ACC112 (cell line): ENCODE results near the gene FEM1C.

Experiments used
- H2AFZ ChIP-seq: fragments of 200-600 bp; sonication (generic); one replicate; pipeline ENCODE4 v1.6.0; 2017; ENCODE audit warnings: antibody characterized with exemption, low read length; ENCODE audit not compliant: unreplicated experiment
- H3K27ac ChIP-seq: fragments of 200-600 bp; sonication (generic); 2 replicates; pipeline ENCODE4 v1.5.1; 2014; ENCODE audit warnings: low read depth, mild to moderate bottlenecking, antibody characterized with exemption, low read length, moderate library complexity
- H3K27me3 ChIP-seq: fragments of 200-600 bp; sonication (generic); 2 replicates; pipeline ENCODE4 v1.6.1; 2014; ENCODE audit warnings: mild to moderate bottlenecking, antibody characterized with exemption, low read length, moderate library complexity, mixed read lengths; ENCODE audit not compliant: insufficient read depth
- H3K36me3 ChIP-seq: fragments of 200-600 bp; sonication (generic); 2 replicates; pipeline ENCODE4 v1.6.1; 2016; ENCODE audit warnings: mild to moderate bottlenecking, antibody characterized with exemption, low read length, moderate library complexity, mixed read lengths; ENCODE audit not compliant: insufficient read depth
- H3K4me1 ChIP-seq: fragments of 200-600 bp; sonication (generic); one replicate; pipeline ENCODE4 v1.6.1; 2016; ENCODE audit warnings: low read length, mixed read lengths; ENCODE audit not compliant: insufficient read depth, unreplicated experiment, control insufficient read depth
- H3K4me3 ChIP-seq: fragments of 200-600 bp; sonication (generic); 2 replicates; pipeline ENCODE4 v1.5.1; 2014; ENCODE audit warnings: mild to moderate bottlenecking, low read depth, low read length
- H3K79me2 ChIP-seq: fragments of 200-600 bp; sonication (generic); one replicate; pipeline ENCODE4 v1.6.0; 2016; ENCODE audit warnings: low read length; ENCODE audit not compliant: control insufficient read depth, unreplicated experiment, insufficient read depth

The FEM1C gene

GRCh38 chr5:115478281-115478680, 66.3 kb downstream of the FEM1C start:
- no peaks in the 10 kb centered on the region for H3K79me2 ChIP-seq

GRCh38 chr5:115477581-115477980, 67.0 kb downstream of the FEM1C start:
- H3K27ac ChIP-seq = no peak overlapping the region
- H3K4me3 ChIP-seq = no peak overlapping the region
- no peaks in the 10 kb centered on the region for H3K36me3 ChIP-seq
- H3K4me1 ChIP-seq = no peaks in the 10 kb centered on the region
- H2AFZ ChIP-seq = no peak overlapping the region
- H3K79me2 ChIP-seq = no peaks in the 10 kb centered on the region
- no peaks in the 10 kb centered on the region for H3K27me3 ChIP-seq

More at GRCh38 chr5:115478281-115478680, 66.3 kb downstream of the FEM1C start:
- Histone ChIP-seq H3K4me1 (no peaks in the 10 kb centered on the region), H3K27me3 (no peaks in the 10 kb centered on the region), H2AFZ (no peak overlapping the region), H3K36me3 (no peaks in the 10 kb centered on the region), H3K4me3 (no peak overlapping the region), H3K27ac (no peak overlapping the region)

- H3K4me1 ChIP-seq = no peaks in the 10 kb centered on the region
- no peak overlapping the region for H2AFZ ChIP-seq
- H3K36me3 ChIP-seq = no peaks in the 10 kb centered on the region
- H3K27ac ChIP-seq = no peak overlapping the region
- H3K27me3 ChIP-seq = no peaks in the 10 kb centered on the region
- no peak overlapping the region for H3K4me3 ChIP-seq
- no peaks in the 10 kb centered on the region for H3K79me2 ChIP-seq
Observed at GRCh38 chr5:115475788-115476187, 68.8 kb downstream of the FEM1C start.

DNA sequence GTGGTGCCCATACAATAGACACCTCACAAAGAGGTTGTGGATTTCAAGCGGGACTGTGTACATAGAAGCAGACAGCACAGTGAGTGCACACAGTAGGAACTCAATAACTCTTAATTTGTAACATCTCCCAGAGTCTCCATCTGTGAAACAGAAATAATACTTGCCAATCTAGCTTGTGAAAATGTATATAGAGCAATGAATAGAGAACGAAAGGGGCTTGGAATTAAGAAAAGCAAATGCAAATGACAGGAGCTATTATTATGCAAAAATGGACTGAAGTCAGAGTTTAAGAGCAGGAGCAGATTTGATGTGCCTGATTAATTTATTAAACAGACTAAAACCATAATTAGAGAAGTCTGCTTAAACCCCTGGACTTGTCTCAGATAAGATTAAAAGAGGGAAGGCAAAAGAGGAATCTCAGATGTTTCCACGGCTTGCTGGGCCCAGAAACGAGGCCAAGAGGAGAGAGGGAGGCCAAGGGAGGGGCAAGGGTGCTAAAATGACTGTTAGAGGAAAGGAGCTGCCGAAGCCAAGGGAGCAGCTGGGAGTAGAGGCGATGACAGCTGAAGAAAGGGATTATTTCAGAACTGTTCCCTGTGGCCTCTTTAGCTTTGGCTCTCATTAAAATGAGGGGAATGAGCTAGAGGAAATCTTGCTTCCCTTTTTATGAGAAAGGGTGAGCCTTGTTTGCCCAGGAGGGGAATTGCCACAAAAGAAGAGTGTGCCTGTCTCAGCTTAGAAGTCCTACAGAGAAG, 72.1 kb downstream of the FEM1C start:
- peak overlapping the region; percentile 17 for H2AFZ ChIP-seq
- H3K4me1 ChIP-seq = peaks cover 5% of the 10 kb centered on the region
- H3K4me3 ChIP-seq = no peak overlapping the region
- H3K27ac ChIP-seq = no peak overlapping the region
- H3K79me2 ChIP-seq = no peaks in the 10 kb centered on the region
- H3K36me3 ChIP-seq = no peaks in the 10 kb centered on the region
- no peaks in the 10 kb centered on the region for H3K27me3 ChIP-seq

- H3K4me1 ChIP-seq = peaks cover 14% of the 10 kb centered on the region
- no peak overlapping the region for H3K27ac ChIP-seq
- H3K36me3 ChIP-seq = no peaks in the 10 kb centered on the region
- no peaks in the 10 kb centered on the region for H3K27me3 ChIP-seq
- no peak overlapping the region for H3K4me3 ChIP-seq
- H3K79me2 ChIP-seq = no peaks in the 10 kb centered on the region
- no peak overlapping the region for H2AFZ ChIP-seq
Observed at GRCh38 chr5:115471345-115472063, 73.1 kb downstream of the FEM1C start.

DNA sequence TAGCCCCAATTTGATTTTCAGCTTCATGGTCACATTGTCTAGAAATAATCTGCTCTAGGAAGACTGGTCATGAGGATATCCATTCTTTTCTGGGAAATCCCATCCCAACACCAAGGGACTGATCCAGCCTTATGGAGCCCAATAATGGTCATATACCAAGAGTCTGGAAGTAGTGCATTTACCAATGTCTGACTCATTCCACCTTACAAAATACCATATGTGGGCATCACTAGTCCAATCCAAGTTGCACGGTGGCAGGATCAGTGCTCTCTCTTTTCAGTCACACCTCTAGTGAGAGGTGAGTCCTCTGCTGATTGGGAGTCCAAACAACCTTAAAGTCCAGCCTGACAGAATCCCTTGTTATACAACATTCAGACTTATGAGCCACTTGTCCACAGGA, 73.7 kb downstream of the FEM1C start:
- Histone ChIP-seq H3K4me1 (peaks cover 15% of the 10 kb centered on the region), H3K27ac (no peak overlapping the region), H3K4me3 (no peak overlapping the region), H3K27me3 (no peaks in the 10 kb centered on the region), H3K79me2 (no peaks in the 10 kb centered on the region), H3K36me3 (no peaks in the 10 kb centered on the region), H2AFZ (no peak overlapping the region)
